Measurements from ENCODE around the gene JAG1.

GRCh38 chr20:10652660-10653261 lies 21.0 kb downstream of the JAG1 start:
- TF ChIP-seq CTCF (IDR thresholded peaks at IDR 0.05) (no peak), ZFX (IDR thresholded peaks at IDR 0.05; ENCODE audit: borderline replicate concordance) (no peak)
